ENCODE data around the gene BUD23.
A peak's percentile ranks its signal among the peaks of the same experiment; 100 is the strongest.

Gene BUD23

GRCh38 chr7:73734619-73735527 lies 51.5 kb downstream of the BUD23 start:
- ATAC-seq (ENCODE audit: insufficient read depth, low read depth) (peak; percentile 79), DNase-seq (peak; percentile 90)
- H2AFZ ChIP-seq (ENCODE audit: low read depth, low read length) = peak overlapping the region; percentile 34; the same call in 1 of the 2 replicates
- H3K27ac ChIP-seq (ENCODE audit: low read length) = peak overlapping the region; percentile 29; the same call in 1 of the 2 replicates
- TF ChIP-seq EZH2 (IDR thresholded peaks at IDR 0.05; ENCODE audit: borderline replicate concordance, low read depth, low read length, severe bottlenecking) (no peak), CTCF (IDR thresholded peaks at IDR 0.05; ENCODE audit: borderline replicate concordance, extremely low read depth, low read length, poor library complexity, severe bottlenecking) (peak; percentile 99)
- no peak overlapping the region for H3K4me3 ChIP-seq (ENCODE audit: low read depth in 1 of 2, low read length in 2 of 2)
- peaks cover 12% of the 10 kb centered on the region for H3K79me2 ChIP-seq (ENCODE audit: insufficient read depth, low read length)
- H3K4me1 ChIP-seq (ENCODE audit: insufficient read depth, low read length) = peaks cover 28% of the 10 kb centered on the region
- no peak overlapping the region for H3K9ac ChIP-seq (ENCODE audit: low read depth, low read length)
- no peaks in the 10 kb centered on the region for H3K9me3 ChIP-seq (ENCODE audit: insufficient read depth, low read length, severe bottlenecking)
- H3K4me2 ChIP-seq (ENCODE audit: insufficient read depth, low read length) = no peak overlapping the region
- peaks cover 18% of the 10 kb centered on the region for H3K36me3 ChIP-seq (ENCODE audit: insufficient read depth, low read length)
- H3K27me3 ChIP-seq (ENCODE audit: insufficient read depth, low read length, poor library complexity) = no peaks in the 10 kb centered on the region
- H4K20me1 ChIP-seq (ENCODE audit: insufficient read depth, low read length) = peaks cover 20% of the 10 kb centered on the region

GRCh38 chr7:73735528-73735905 lies 52.1 kb downstream of the BUD23 start:
- no peak overlapping the region for H3K4me3 ChIP-seq (ENCODE audit: low read depth in 1 of 2, low read length in 2 of 2)
- H3K36me3 ChIP-seq (ENCODE audit: insufficient read depth, low read length) = peaks cover 18% of the 10 kb centered on the region
- TF ChIP-seq CTCF (IDR thresholded peaks at IDR 0.05; ENCODE audit: borderline replicate concordance, extremely low read depth, low read length, poor library complexity, severe bottlenecking) = no peak
- TF ChIP-seq EZH2 (IDR thresholded peaks at IDR 0.05; ENCODE audit: borderline replicate concordance, low read depth, low read length, severe bottlenecking) = no peak
- DNase-seq (no peak), ATAC-seq (ENCODE audit: insufficient read depth, low read depth) (no peak)
- no peaks in the 10 kb centered on the region for H3K9me3 ChIP-seq (ENCODE audit: insufficient read depth, low read length, severe bottlenecking)
- H3K4me2 ChIP-seq (ENCODE audit: insufficient read depth, low read length) = no peak overlapping the region
- H3K9ac ChIP-seq (ENCODE audit: low read depth, low read length) = no peak overlapping the region
- H4K20me1 ChIP-seq (ENCODE audit: insufficient read depth, low read length) = peaks cover 20% of the 10 kb centered on the region
- H2AFZ ChIP-seq (ENCODE audit: low read depth, low read length) = no peak overlapping the region
- no peak overlapping the region for H3K27ac ChIP-seq (ENCODE audit: low read length)
- peaks cover 28% of the 10 kb centered on the region for H3K4me1 ChIP-seq (ENCODE audit: insufficient read depth, low read length)
- H3K79me2 ChIP-seq (ENCODE audit: insufficient read depth, low read length) = peaks cover 12% of the 10 kb centered on the region
- H3K27me3 ChIP-seq (ENCODE audit: insufficient read depth, low read length, poor library complexity) = no peaks in the 10 kb centered on the region

DNA sequence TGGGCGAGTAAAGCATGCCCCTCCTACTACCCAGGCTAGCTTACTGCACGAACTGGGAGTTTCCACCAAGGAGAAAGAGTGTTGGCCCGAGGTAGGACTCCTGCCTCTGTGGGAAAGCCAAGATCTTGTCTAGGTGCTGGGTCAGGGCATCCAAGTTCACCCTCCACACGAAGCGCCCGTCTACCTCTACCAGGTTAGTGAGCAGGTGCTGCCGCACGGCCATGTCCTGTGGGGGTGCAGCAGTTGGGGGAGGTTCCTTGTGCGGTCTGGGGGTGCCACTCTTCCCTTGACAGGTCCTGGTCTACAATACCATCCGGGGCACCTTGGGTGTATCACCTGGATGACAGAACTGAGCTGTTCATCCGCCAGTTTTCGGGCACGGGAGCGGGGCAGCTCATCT lies 53.5 kb downstream of the BUD23 start:
- H3K4me1 ChIP-seq (ENCODE audit: insufficient read depth, low read length) = peaks cover 28% of the 10 kb centered on the region
- H3K27ac ChIP-seq (ENCODE audit: low read length) = no peak overlapping the region
- peaks cover 18% of the 10 kb centered on the region for H3K36me3 ChIP-seq (ENCODE audit: insufficient read depth, low read length)
- no peak overlapping the region for H3K9ac ChIP-seq (ENCODE audit: low read depth, low read length)
- peaks cover 12% of the 10 kb centered on the region for H3K79me2 ChIP-seq (ENCODE audit: insufficient read depth, low read length)
- H4K20me1 ChIP-seq (ENCODE audit: insufficient read depth, low read length) = peaks cover 20% of the 10 kb centered on the region
- H2AFZ ChIP-seq (ENCODE audit: low read depth, low read length) = no peak overlapping the region
- no peaks in the 10 kb centered on the region for H3K27me3 ChIP-seq (ENCODE audit: insufficient read depth, low read length, poor library complexity)
- peak overlapping the region; percentile 86; the same call in 1 of the 2 replicates for H3K4me2 ChIP-seq (ENCODE audit: insufficient read depth, low read length)
- ATAC-seq (ENCODE audit: insufficient read depth, low read depth) (no peak), DNase-seq (no peak)
- H3K9me3 ChIP-seq (ENCODE audit: insufficient read depth, low read length, severe bottlenecking) = no peaks in the 10 kb centered on the region
- TF ChIP-seq EZH2 (IDR thresholded peaks at IDR 0.05; ENCODE audit: borderline replicate concordance, low read depth, low read length, severe bottlenecking) (no peak), CTCF (IDR thresholded peaks at IDR 0.05; ENCODE audit: borderline replicate concordance, extremely low read depth, low read length, poor library complexity, severe bottlenecking) (no peak)
- H3K4me3 ChIP-seq (ENCODE audit: low read depth in 1 of 2, low read length in 2 of 2) = no peak overlapping the region

Measured in DND-41 (cell line).